ENCODE data around the gene UGT1A3.

DNA sequence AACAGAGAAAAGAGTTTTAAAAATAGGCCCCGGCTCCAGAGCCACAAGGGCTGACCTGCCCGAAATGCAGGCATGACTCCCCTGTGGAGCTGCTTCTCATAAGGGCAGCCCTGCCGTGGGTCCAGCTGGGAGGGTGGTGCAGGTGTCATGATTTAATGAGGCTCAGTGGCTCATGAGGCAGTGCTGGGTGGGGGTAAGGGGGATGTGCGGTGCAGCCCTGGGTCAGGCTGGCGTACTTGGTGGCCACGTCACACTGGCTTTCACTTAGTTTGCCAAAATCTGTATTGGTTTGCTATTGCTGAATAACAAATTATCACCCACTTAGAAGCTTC lies 91.9 kb downstream of the UGT1A3 start:
- TF ChIP-seq POLR2AphosphoS5 (IDR thresholded peaks at IDR 0.05; ENCODE audit: low read depth, low read length) (no peak), FOXP2 (optimal IDR thresholded peaks at IDR 0.05; ENCODE audit: borderline replicate concordance, extremely low read depth, extremely low read length, insufficient read depth) (no peak), TAF1 (IDR thresholded peaks at IDR 0.05; ENCODE audit: borderline replicate concordance, insufficient read depth, low read length) (no peak)
- TF ChIP-seq, protein P1, sequence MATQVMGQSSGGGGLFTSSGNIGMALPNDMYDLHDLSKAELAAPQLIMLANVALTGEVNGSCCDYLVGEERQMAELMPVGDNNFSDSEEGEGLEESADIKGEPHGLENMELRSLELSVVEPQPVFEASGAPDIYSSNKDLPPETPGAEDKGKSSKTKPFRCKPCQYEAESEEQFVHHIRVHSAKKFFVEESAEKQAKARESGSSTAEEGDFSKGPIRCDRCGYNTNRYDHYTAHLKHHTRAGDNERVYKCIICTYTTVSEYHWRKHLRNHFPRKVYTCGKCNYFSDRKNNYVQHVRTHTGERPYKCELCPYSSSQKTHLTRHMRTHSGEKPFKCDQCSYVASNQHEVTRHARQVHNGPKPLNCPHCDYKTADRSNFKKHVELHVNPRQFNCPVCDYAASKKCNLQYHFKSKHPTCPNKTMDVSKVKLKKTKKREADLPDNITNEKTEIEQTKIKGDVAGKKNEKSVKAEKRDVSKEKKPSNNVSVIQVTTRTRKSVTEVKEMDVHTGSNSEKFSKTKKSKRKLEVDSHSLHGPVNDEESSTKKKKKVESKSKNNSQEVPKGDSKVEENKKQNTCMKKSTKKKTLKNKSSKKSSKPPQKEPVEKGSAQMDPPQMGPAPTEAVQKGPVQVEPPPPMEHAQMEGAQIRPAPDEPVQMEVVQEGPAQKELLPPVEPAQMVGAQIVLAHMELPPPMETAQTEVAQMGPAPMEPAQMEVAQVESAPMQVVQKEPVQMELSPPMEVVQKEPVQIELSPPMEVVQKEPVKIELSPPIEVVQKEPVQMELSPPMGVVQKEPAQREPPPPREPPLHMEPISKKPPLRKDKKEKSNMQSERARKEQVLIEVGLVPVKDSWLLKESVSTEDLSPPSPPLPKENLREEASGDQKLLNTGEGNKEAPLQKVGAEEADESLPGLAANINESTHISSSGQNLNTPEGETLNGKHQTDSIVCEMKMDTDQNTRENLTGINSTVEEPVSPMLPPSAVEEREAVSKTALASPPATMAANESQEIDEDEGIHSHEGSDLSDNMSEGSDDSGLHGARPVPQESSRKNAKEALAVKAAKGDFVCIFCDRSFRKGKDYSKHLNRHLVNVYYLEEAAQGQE (IDR thresholded peaks at IDR 0.05; ENCODE audit: insufficient read depth in 1 of 2, low read depth in 2 of 2, low read length in 2 of 2) = no peak
